Measurements from ENCODE around the gene RHBDL1.

DNA sequence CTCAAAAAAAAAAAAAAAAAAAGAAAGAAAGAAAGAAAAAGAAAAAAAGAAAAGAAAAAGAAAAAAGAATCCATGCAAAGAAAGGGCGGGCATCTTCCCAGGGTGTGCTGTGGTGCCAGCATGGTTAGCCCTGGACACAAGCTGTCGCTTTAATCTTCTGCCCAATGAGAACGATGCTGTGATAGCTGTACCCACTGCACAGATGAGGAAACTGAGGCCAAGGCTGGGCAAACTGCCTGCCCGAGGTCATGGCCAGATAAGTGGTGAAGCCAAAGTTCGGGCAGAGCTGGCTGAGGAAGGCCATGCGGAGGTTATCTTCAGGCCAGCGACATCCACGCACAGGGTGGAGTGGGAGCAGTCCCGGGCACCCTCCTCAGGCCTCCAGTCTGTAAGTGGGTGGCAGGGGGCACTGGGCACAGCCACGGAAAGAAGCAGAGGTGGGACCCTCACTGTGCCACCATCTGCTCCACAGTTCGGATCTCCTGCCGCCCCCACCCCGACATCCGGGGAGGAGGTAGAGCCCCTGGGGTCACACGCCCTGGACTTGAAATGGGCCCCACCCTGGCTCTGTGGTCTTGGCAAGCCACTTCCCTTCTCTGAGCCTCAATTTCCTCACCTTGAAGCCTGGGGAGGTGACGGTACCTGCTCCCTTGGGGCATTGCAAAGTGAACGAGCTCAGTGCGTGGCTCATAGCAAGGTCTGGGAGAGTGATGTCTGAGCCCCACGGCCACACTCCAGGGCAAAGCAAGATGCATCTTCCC lies 23.6 kb downstream of the RHBDL1 start:
- TF ChIP-seq EZH2 (IDR thresholded peaks at IDR 0.05; ENCODE audit: low read length, missing control alignments), result no peak
- TF ChIP-seq, protein P1, sequence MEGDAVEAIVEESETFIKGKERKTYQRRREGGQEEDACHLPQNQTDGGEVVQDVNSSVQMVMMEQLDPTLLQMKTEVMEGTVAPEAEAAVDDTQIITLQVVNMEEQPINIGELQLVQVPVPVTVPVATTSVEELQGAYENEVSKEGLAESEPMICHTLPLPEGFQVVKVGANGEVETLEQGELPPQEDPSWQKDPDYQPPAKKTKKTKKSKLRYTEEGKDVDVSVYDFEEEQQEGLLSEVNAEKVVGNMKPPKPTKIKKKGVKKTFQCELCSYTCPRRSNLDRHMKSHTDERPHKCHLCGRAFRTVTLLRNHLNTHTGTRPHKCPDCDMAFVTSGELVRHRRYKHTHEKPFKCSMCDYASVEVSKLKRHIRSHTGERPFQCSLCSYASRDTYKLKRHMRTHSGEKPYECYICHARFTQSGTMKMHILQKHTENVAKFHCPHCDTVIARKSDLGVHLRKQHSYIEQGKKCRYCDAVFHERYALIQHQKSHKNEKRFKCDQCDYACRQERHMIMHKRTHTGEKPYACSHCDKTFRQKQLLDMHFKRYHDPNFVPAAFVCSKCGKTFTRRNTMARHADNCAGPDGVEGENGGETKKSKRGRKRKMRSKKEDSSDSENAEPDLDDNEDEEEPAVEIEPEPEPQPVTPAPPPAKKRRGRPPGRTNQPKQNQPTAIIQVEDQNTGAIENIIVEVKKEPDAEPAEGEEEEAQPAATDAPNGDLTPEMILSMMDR (conservative IDR thresholded peaks at IDR 0.05 in 1 of 2, IDR thresholded peaks at IDR 0.05 in 1 of 2; ENCODE audit: low read depth in 1 of 2, low read length in 2 of 2), result no peak

Measured in fibroblast of lung (primary cell).